Urinary bladder (tissue), 4 donors: ENCODE data around the gene EPG5. TPM values are rescaled to one million over a fixed set of nuclear protein-coding genes. Genes with fewer than 3 reads are reported as not detected.
"Not testable (repeated sequence)": the region's sequence is repeated elsewhere in the genome, so short reads cannot be mapped to it uniquely, and the experiment has no call there.

Experiments used
- DNase-seq: peaks from one replicate; pipeline ENCODE4 v3.0.0-alpha.2; 2015; ENCODE audit errors: extremely low spot score
- H3K27ac ChIP-seq: one replicate; pipeline ENCODE4 v1.5.1; 2013; ENCODE audit warnings: low read depth, mild to moderate bottlenecking, moderate library complexity
- H3K36me3 ChIP-seq: one replicate; pipeline ENCODE4 v1.6.1; 2013; ENCODE audit warnings: mild to moderate bottlenecking, moderate library complexity; ENCODE audit not compliant: insufficient read depth
- H3K4me1 ChIP-seq: one replicate; pipeline ENCODE4 v1.6.1; 2013; ENCODE audit warnings: mild to moderate bottlenecking, moderate library complexity; ENCODE audit not compliant: insufficient read depth
- H3K4me3 ChIP-seq: one replicate; pipeline ENCODE4 v1.5.1; 2013; ENCODE audit warnings: low read depth, low read length
- WGBS: extraction: QIAGEN DNeasy Blood & Tissue Kit; methylation state at CpG from one replicate; pipeline ENCODE4 v1.1.7; 2013; 5-methylcytosine and 5-hydroxymethylcytosine counted together
- polyA plus RNA-seq: library from polyadenylated mRNA; stranded (reverse); fragments of 200-250 nt; gene quantifications from one replicate; pipeline ENCODE4 v1.2.3, GENCODE V29; 2013
- total RNA-seq: library from RNA; depleted of rRNA; stranded (reverse); fragments of >200 nt; gene quantifications from one replicate; pipeline ENCODE4 v1.2.3, GENCODE V29; 2014
- donor health status: healthy with polysubstance abuse.
- donor health status: healthy.

Gene EPG5
- total and polyA plus RNA-seq, 2 donors, result 6.8 to 39.8 TPM

DNA sequence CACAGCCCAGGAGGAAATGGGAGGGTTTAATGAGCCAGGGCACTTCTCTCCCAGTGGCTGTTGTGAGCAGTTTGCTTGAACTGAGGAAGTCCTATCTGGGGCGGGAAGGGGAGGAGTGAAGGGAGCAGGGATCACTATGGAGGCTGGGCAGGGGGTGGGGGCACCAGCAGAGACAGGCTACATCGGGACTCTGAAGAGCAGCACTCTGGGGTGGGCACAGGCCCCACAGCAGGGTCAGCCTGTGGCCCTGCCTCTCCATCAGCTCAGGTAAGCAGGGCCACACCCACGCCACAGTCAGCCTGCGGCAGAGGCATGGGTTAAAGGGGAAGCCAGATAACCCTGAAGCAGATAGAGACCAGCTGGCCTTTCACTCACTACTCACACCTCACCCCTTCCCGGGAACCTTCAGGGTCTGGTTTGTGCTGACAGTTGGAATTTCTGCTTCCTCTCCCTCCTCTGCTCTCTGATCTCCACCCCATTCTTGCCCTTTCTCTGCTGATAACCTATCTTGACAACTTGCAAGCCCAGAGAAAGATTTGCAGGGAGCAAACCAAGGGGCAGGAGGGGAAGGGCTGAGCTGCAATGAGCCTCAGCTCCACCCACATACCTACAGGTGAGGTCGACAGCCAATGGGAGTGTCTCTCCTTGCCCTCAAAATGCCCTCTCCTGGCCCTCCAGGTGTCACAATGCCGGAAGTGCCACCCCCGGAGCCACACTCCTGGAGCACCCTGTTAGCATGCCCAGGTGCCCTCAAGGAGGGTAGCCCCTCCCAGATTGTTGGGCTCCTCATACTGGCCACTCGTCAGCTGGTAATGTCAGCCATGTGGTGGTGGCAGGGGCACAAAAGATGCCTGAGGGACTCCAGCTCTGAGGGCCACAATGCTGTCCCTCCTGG, 138.0 kb downstream of the EPG5 start:
- Histone ChIP-seq H3K4me1 (peaks cover 3% of the 10 kb centered on the region), H3K4me3 (no peak overlapping the region), H3K36me3 (no peaks in the 10 kb centered on the region), H3K27ac (peak overlapping the region; percentile 78)
- DNase-seq, result no peak
- 60% methylated on average over 9 of the region's 9 CpGs for WGBS

DNA sequence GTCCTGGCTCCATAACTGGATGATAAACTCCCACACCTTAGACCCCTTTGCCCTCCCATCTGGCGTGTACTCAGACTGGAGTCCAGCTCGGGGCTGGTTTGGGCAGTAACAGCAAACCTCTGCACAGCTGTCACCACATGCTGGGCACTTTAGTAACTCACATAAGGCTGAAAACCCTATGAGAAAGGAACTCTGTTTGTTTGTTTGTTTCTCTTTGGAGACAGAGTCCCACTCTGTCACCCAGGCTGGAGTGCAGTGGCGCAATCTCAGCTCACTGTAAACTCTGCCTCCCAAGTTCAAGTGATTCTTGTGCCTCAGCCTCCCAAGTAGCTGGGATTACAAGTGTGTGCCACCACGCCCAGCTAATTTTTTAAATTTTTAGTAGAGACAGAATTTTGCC, 140.4 kb downstream of the EPG5 start:
- not testable (repeated sequence) for H3K4me3 ChIP-seq, H3K27ac ChIP-seq, H3K36me3 ChIP-seq, DNase-seq, H3K4me1 ChIP-seq
- 92% methylated on average over 4 of the region's 4 CpGs for WGBS

GRCh38 chr18:45826084-45826483, 141.0 kb downstream of the EPG5 start:
- no peak overlapping the region for H3K27ac ChIP-seq
- no peak overlapping the region for H3K4me3 ChIP-seq
- DNase-seq, result no peak
- 94% methylated on average over 4 of the region's 4 CpGs for WGBS
- H3K36me3 ChIP-seq, result no peaks in the 10 kb centered on the region
- H3K4me1 ChIP-seq, result peaks cover 3% of the 10 kb centered on the region

DNA sequence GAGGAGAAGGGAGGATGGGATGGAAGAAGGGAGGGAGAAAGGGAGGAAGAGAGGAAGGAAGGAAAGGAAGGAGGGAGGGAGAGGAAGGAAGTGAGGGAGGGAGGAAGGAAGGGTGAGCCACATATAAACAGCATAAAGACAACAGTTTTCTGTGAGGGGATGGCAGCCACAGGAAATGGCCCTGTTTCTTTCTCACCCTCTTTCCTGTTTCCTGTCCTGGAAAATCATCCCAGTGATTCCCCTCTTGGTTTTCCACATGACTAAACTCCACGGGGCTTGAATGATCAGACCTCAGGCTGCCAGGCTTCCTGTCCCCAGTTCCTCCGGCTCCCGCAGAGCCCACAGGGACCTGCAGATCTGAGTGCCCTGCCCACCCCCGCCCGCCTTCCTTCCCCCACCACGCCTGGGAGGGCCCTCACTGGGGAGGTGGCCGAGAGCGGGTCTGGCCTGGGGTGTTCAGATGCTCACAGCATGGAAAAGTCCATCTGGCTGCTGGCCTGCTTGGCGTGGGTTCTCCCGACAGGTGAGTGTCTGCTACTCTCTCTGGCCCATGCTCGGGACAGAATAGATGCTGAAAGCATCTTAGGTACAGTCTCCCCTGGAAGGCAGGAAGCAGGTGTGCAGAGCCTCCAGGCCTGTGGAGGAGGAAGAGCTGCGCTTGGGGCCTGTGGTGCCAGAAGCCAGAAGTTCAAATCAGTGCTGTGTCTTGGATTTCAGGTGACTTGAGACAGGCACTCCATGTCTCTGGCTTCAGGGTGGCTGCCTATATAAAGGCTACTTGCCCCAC, 141.7 kb downstream of the EPG5 start, which contains the start of gene SIGLEC15:
Gene SIGLEC15 (plus strand): TSS at position 418 of the 787 bp plus-strand sequence. CDS start 54 bp downstream, at position 472.
- H3K4me3 ChIP-seq, result no peak within 1 kb of the TSS
- no peak for DNase-seq
- WGBS, result 75% methylated on average over 12 of the region's 12 CpGs

DNA sequence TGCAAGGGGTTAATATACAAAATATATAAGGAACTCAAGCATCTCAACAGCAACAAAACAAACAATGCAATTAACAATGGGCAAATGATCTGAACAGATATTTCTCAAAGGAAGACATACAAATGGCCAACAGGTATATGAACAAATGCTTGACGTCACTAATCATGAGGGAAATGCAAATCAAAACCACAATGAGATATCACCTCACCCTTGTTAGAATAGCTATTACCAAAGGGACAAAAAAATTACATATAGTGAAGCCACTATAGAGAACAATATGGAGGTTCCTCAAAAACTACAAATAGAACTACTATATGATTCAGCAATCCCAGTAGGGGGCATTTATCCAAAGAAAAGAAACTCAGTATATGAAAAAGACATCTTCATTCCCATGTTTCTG, 145.4 kb downstream of the EPG5 start:
- Histone ChIP-seq H3K27ac (no peak overlapping the region), H3K4me3 (no peak overlapping the region), H3K4me1 (no peaks in the 10 kb centered on the region), H3K36me3 (no peaks in the 10 kb centered on the region)
- DNase-seq, result no peak
- WGBS, result 89% methylated on average over 1 of the region's 1 CpG

More for the DNA sequence above, 141.7 kb downstream of the EPG5 start, which contains the start of gene SIGLEC15:
- Histone ChIP-seq H3K4me1 (peaks cover 3% of the 10 kb centered on the region), H3K27ac (no peak within 1 kb of the TSS), H3K36me3 (no peaks in the 10 kb centered on the region)

- Histone ChIP-seq H3K4me3 (no peak overlapping the region), H3K4me1 (no peaks in the 10 kb centered on the region), H3K36me3 (no peaks in the 10 kb centered on the region), H3K27ac (no peak overlapping the region)
- 69% methylated on average over 2 of the region's 2 CpGs for WGBS
- DNase-seq, result no peak
These were observed 146.1 kb downstream of the EPG5 start for GRCh38 chr18:45821026-45821425.

DNA sequence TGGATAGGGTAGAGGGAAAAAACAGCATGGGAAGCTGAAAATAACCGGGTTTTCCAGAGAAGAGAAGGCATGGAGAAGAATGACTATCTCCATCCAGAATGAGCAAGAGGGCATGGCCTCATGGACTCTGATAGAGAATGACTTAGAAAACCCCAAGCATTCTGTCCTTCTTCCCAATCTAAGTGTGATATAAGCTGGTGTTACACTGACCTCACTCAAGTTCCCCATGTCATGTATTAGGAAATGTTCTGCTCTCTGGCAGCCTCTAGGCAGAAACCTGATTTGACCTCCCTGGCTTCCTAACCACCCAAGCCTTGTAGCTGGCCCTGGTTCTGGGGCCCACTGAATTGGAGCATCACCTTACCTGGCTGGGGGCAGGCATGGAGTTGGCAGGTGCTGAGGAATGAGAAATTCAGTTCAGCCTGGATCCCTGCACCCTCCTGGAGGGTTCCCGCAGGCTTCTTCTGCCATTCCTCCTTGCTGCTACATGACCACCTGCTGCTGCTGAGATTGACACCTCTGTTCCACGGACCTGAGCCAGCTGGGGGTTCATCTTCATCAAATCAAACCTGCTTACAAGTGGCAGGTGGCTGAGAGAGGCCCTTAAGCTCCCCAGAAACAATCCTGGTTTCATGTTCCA, 146.9 kb downstream of the EPG5 start:
- H3K4me1 ChIP-seq, result no peaks in the 10 kb centered on the region
- H3K27ac ChIP-seq, result no peak overlapping the region
- DNase-seq, result no peak
- H3K36me3 ChIP-seq, result no peaks in the 10 kb centered on the region
- 80% methylated on average over 3 of the region's 3 CpGs for WGBS
- H3K4me3 ChIP-seq, result no peak overlapping the region

DNA sequence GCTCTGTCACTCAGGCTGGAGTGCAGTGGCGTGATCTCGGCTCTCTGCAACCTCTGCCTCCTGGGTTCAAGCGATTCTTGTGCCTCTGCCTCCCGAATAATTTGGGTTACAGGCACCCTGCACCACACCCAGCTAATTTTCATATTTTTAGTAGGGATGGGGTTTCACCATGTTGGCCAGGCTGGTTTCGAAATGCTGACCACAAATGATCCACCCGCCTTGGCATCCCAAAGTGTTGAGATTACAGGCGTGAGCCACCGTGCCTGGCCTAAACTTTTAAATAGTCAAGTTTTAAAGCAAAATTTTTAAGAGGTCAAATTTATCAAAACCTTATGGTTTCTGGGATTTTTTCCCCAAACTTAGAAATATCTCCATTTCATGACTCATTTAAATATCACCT, 148.4 kb downstream of the EPG5 start:
- not testable (repeated sequence) for H3K4me1 ChIP-seq, H3K4me3 ChIP-seq, H3K27ac ChIP-seq, H3K36me3 ChIP-seq, DNase-seq
- 91% methylated on average over 8 of the region's 8 CpGs for WGBS

DNA sequence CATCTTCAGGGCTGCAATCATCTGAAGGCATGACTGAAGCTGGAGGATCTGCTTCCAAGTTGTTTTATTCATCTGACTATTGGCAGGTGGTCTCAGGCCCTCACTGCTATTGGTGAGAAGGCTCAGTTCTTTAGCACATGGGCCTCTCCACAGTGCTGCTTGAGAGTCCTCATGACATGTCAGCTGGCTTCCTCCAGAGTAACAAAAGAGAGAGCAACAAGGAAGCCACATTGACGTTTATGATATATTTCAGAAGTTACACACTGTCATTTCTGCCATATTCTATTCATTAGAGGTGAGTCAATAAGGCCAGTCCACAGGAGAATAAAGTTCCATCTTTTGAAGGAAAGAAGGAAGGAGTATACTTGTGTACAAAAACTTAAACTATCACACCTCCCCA, 149.6 kb downstream of the EPG5 start:
- no peak for DNase-seq
- no peaks in the 10 kb centered on the region for H3K36me3 ChIP-seq

GRCh38 chr18:45814733-45815132, 152.4 kb downstream of the EPG5 start:
- H3K36me3 ChIP-seq, H3K4me3 ChIP-seq, H3K4me1 ChIP-seq, H3K27ac ChIP-seq, DNase-seq: not testable (repeated sequence)

More for the DNA sequence above, 149.6 kb downstream of the EPG5 start:
- Histone ChIP-seq H3K4me3 (no peak overlapping the region), H3K27ac (no peak overlapping the region), H3K4me1 (no peaks in the 10 kb centered on the region)
- 84% methylated on average over 1 of the region's 1 CpG for WGBS

GRCh38 chr18:45807144-45807543, 160.0 kb downstream of the EPG5 start:
- H3K4me1 ChIP-seq, H3K4me3 ChIP-seq, DNase-seq, H3K36me3 ChIP-seq: not testable (repeated sequence)
- H3K27ac ChIP-seq, result peak overlapping the region; percentile 63
- WGBS, result 50% methylated on average over 2 of the region's 2 CpGs

GRCh38 chr18:45806226-45806625, 160.9 kb downstream of the EPG5 start:
- Histone ChIP-seq H3K36me3 (no peaks in the 10 kb centered on the region), H3K4me1 (no peaks in the 10 kb centered on the region), H3K4me3 (no peak overlapping the region), H3K27ac (peak overlapping the region; percentile 40)
- whole genome bisulfite sequencing, result 39% methylated on average over 2 of the region's 2 CpGs
- DNase-seq, result no peak

- no peak for DNase-seq
- Histone ChIP-seq H3K4me1 (no peaks in the 10 kb centered on the region), H3K36me3 (no peaks in the 10 kb centered on the region), H3K27ac (no peak overlapping the region), H3K4me3 (no peak overlapping the region)
These were observed 161.6 kb downstream of the EPG5 start for GRCh38 chr18:45805551-45805950.
